Uterus (tissue), 4 donors: ENCODE data around the gene PARD6B. TPM values are rescaled to one million over a fixed set of nuclear protein-coding genes. Genes with fewer than 3 reads are reported as not detected.

Experiments
- DNase-seq, 2 donors: peaks; one replicate each; pipeline ENCODE4 v3.0.0-alpha.2; 2019 to 2020
- H3K27ac ChIP-seq, 2 donors: fragments of 200-600 bp; sonication (generic); 1 replicate in 1 of 2; 2 replicates in 1 of 2; pipeline ENCODE4 v1.5.1; 2016 to 2018
- H3K27me3 ChIP-seq, 2 donors: fragments of 200-600 bp; sonication (generic); one replicate each; pipeline ENCODE4 v1.5.1; 2018 to 2019; ENCODE audit warnings: control low read depth in 1 of 2
- H3K36me3 ChIP-seq, 2 donors: fragments of 200-600 bp; sonication (generic); one replicate each; pipeline ENCODE4 v1.5.1; 2019; ENCODE audit warnings: control low read depth in 1 of 2
- H3K4me1 ChIP-seq, 2 donors: fragments of 200-600 bp; sonication (generic); one replicate each; pipeline ENCODE4 v1.5.1; 2018 to 2019; ENCODE audit warnings: control low read depth in 1 of 2
- H3K4me3 ChIP-seq, 2 donors: fragments of 200-600 bp; sonication (generic); 1 replicate in 1 of 2; 2 replicates in 1 of 2; pipeline ENCODE4 v1.5.1; 2018 to 2019; ENCODE audit warnings: mild to moderate bottlenecking in 1 of 2
- H3K9me3 ChIP-seq, 2 donors: fragments of 200-600 bp; sonication (generic); one replicate each; pipeline ENCODE4 v1.5.1; 2019; ENCODE audit warnings: control low read depth in 1 of 2
- POLR2A ChIP-seq, 2 donors: fragments of 450-650 bp; IDR thresholded peaks; one replicate each; pipeline ENCODE4 v1.6.1; 2016; ENCODE audit warnings: antibody characterized with exemption in 2 of 2, mild to moderate bottlenecking in 1 of 2, moderate library complexity in 1 of 2
- intact Hi-C: fragments of 100-400 bp; cut with DNase I; formaldehyde crosslinking; loops from one replicate; pipeline ENCODE4 v1.15.1; 2023; ENCODE audit warnings: low total_unique reads
- total RNA-seq, 4 donors: library from RNA; depleted of rRNA in 3 of 4; stranded (reverse); fragments of >200 nt in 3 of 4; gene quantifications; one replicate each; pipeline versions ENCODE4 v1.1.0 to v1.2.4, GENCODE V29; 2014 to 2023
- TF ChIP-seq, protein P1 (sequence below), 4 experiments: fragments of 200-600 bp in 2 of 4; fragments of 450-650 bp in 2 of 4; sonication (generic) in 2 of 4; IDR thresholded peaks; one replicate each; pipeline ENCODE4 v1.5.1; 2016 to 2019; ENCODE audit warnings: antibody characterized with exemption in 4 of 4, mild to moderate bottlenecking in 2 of 4, moderate library complexity in 1 of 4
- donor health status: DM: yes; HTN: yes; CAD: no.

PARD6B gene
- total RNA-seq, 4 donors from 2014 or later, result 2.0 to 13.2 (median 7.8) TPM

DNA sequence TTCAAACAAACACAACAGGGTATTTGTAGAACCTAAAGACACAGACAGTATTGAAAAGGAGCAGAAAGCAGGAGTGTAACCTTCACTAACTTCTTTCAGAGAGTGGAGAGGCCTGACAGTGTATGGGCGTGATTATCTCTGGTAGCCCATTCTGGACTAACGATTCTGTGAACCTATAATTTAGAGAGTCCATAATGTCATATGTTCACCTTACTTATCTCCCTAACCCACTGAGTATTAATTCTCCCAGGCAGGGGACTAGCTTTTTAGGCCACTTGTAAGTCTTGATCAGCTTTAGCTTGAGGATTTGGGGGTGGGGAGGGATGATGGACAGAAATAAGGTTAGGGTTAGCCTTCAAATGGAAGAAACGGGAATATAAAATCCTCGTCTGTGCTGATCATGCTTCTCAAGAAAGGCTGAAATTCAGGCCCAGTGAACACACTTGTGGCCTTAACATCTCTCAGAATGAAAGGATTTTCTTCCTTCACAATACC is 2.8 kb upstream of the PARD6B start:
- no peak for TF ChIP-seq POLR2A (IDR thresholded peaks at IDR 0.05)
- TF ChIP-seq, protein P1, sequence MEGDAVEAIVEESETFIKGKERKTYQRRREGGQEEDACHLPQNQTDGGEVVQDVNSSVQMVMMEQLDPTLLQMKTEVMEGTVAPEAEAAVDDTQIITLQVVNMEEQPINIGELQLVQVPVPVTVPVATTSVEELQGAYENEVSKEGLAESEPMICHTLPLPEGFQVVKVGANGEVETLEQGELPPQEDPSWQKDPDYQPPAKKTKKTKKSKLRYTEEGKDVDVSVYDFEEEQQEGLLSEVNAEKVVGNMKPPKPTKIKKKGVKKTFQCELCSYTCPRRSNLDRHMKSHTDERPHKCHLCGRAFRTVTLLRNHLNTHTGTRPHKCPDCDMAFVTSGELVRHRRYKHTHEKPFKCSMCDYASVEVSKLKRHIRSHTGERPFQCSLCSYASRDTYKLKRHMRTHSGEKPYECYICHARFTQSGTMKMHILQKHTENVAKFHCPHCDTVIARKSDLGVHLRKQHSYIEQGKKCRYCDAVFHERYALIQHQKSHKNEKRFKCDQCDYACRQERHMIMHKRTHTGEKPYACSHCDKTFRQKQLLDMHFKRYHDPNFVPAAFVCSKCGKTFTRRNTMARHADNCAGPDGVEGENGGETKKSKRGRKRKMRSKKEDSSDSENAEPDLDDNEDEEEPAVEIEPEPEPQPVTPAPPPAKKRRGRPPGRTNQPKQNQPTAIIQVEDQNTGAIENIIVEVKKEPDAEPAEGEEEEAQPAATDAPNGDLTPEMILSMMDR (IDR thresholded peaks at IDR 0.05), result no peak
- no peak overlapping the region for H3K4me3 ChIP-seq
- no peak for DNase-seq
- peaks cover 14 to 17% of the 10 kb centered on the region in 2 donors for H3K4me1 ChIP-seq
- H3K27me3 ChIP-seq, result no peaks in the 10 kb centered on the region
- H3K27ac ChIP-seq, result peak overlapping the region; percentile 89 to 93
- no peaks in the 10 kb centered on the region for H3K36me3 ChIP-seq
- H3K9me3 ChIP-seq, result no peaks in the 10 kb centered on the region
- intact Hi-C loops, result no loop called here

DNA sequence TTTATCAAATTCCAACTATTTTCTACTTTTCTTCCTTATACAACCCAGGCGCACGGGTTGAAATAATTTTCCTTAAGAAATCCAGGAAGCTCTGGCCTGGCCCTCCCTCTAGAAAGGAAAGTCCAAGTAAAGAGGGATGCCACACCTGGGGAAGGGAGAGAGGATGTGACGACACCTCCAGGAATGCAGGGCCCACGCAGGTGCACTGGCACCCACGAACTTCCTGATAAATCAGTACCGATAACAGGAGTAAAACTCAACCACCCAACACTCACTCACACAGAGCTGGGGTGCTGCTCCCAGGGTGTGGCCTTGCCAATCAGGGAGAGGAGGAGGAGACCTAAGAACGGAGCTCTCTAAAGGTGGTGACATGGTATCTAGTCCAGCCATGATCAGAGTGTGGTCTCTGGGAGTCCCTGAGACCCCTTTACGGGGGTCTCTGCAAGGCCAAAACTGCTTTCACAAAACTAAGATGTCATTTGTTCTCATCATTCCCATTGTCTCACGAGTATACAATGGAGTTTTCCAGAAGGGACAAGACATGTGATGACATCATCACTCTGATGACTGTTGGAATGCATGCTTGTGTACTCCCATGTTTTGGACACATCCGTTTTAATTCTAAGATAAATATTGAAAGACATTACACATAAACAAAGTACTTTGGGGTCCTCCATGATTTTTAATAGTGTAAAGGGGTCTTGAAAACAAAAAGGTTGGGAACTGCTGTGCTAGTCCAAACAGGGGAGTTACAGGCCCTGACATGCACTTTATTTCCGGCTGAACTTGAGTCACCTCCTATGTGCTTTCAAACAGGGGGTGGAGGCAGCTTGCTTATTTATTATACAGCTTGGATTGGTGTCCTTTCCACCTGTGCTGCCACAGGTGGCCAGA is 2.2 kb upstream of the PARD6B start:
- no peak for TF ChIP-seq POLR2A (IDR thresholded peaks at IDR 0.05)
- TF ChIP-seq, protein P1 (IDR thresholded peaks at IDR 0.05), result no peak
- Histone ChIP-seq H3K27ac (peak overlapping the region in 1 of 2 donors; percentile 93), H3K4me3 (no peak overlapping the region), H3K4me1 (peaks cover 9 to 16% of the 10 kb centered on the region in 2 donors), H3K36me3 (no peaks in the 10 kb centered on the region), H3K27me3 (no peaks in the 10 kb centered on the region), H3K9me3 (no peaks in the 10 kb centered on the region)
- no peak for DNase-seq
- intact Hi-C loops, result no loop called here

DNA sequence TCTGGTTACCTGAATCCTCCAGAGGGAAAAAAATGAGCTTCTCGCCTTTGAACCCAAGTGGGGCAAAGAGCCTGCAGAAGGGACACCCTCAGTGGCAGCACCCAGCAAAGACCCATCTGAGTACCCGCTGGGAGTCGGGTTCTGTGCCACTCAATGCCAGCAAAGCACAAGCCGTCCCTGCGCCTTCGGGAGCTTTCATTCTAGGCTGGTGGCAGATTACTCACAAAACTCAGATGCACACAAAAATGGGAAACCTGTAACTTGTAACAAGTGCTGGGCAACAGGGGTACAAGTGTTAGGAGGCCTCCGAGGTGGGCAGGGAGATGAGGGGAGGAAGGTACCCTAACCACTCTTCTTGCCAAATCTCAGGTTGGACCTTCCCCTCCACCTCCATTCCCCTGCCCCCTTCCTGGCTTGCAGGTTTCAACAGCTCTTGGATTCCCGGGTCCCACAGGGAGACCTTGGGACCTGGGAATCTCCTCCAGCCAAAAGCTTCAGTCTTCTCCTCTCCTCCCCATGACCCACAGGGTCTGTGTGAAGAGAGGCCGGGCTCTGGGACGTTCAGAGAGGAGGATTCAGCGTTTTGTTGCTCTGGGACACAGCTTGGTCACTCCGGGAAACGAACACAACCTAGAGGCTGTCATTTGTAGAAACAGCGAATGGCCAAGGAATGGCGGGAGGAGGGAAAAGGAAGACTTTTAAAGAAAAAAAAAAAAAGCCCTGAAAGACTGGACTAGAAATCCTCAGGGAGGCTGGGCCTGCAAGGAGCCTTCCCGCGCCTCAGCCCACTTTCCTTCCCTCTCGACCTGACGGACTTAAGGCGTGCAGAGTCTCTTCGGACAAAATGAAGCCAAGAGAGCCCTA is 1.2 kb upstream of the PARD6B start:
- peak overlapping the region; percentile 78 for H3K27ac ChIP-seq
- intact Hi-C loops, result no loop called here
- H3K4me1 ChIP-seq, result peaks cover 5 to 10% of the 10 kb centered on the region in 2 donors
- H3K27me3 ChIP-seq, result no peaks in the 10 kb centered on the region
- peak overlapping the region; percentile 44 to 81 for H3K4me3 ChIP-seq
- no peaks in the 10 kb centered on the region for H3K9me3 ChIP-seq
- DNase-seq, result no peak
- H3K36me3 ChIP-seq, result no peaks in the 10 kb centered on the region
- TF ChIP-seq POLR2A (IDR thresholded peaks at IDR 0.05), result no peak
- TF ChIP-seq, protein P1 (IDR thresholded peaks at IDR 0.05), result no peak

DNA sequence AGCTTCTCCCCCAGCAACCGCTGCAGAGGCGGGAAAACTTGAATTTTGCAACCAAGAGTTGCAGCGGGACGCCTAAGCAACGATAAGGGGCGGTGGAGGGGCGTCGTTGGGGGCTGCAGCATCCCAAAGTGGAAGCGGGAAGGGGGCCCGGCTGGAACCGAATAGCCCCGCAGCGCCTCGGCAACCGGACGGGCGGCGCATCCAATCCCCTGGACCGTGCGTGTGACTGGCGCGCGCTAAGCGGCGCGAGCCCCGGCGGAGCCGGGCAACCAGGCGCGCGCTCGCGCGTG is 670 bp upstream of the PARD6B start:
- DNase-seq, result no peak
- no peaks in the 10 kb centered on the region for H3K9me3 ChIP-seq
- H3K4me3 ChIP-seq, result peak overlapping the region; percentile 44 to 81
- H3K36me3 ChIP-seq, result no peaks in the 10 kb centered on the region
- intact Hi-C loops, result no loop called here
- no peaks in the 10 kb centered on the region for H3K27me3 ChIP-seq
- peaks cover 4 to 5% of the 10 kb centered on the region in 2 donors for H3K4me1 ChIP-seq
- peak in 1 of 2 donors; percentile 37 for TF ChIP-seq POLR2A (IDR thresholded peaks at IDR 0.05)
- TF ChIP-seq, protein P1 (IDR thresholded peaks at IDR 0.05), result peak in 1 of 4 experiments; percentile 13
- H3K27ac ChIP-seq, result peak overlapping the region; percentile 78
